T-helper 2 cell (primary cell): ENCODE data around the gene TMA7B.

ENCODE experiments used
- DNase-seq, 5 experiments: peaks; one replicate each; pipeline versions ENCODE4 v3.0.0 to v3.0.0-alpha.2; 2012 to 2022

TMA7B gene

GRCh38 chr22:39954584-39955055, 5.6 kb upstream of the TMA7B start:
- DNase-seq: peak in 1 of 5 experiments; percentile 85

GRCh38 chr22:39955675-39956074, 4.5 kb upstream of the TMA7B start:
- DNase-seq: no peak

- DNase-seq: peak in 1 of 5 experiments; percentile 54
These were observed 3.1 kb upstream of the TMA7B start for GRCh38 chr22:39956932-39957664.

GRCh38 chr22:39958009-39958711, 2.0 kb upstream of the TMA7B start:
- no peak for DNase-seq

GRCh38 chr22:39958949-39959639, 1.1 kb upstream of the TMA7B start:
- DNase-seq: no peak

- DNase-seq: peak in 4 of 5 experiments; percentile 20 to 97 (median 62)
These were observed 872 bp downstream of the TMA7B start for GRCh38 chr22:39960791-39961746.

GRCh38 chr22:39962071-39962470, 1.9 kb downstream of the TMA7B start:
- DNase-seq: no peak

GRCh38 chr22:39965748-39966147, 5.6 kb downstream of the TMA7B start:
- DNase-seq: no peak

- DNase-seq: no peak
These were observed 6.3 kb downstream of the TMA7B start for GRCh38 chr22:39966470-39966869.

- DNase-seq: no peak
These were observed 7.1 kb downstream of the TMA7B start for GRCh38 chr22:39967103-39967829.

- no peak for DNase-seq
These were observed 8.1 kb downstream of the TMA7B start for GRCh38 chr22:39967996-39968972.

GRCh38 chr22:39970742-39971141, 10.5 kb downstream of the TMA7B start:
- no peak for DNase-seq

- DNase-seq: no peak
These were observed 12.4 kb downstream of the TMA7B start for GRCh38 chr22:39972641-39973040.

GRCh38 chr22:39973656-39974055, 13.5 kb downstream of the TMA7B start:
- no peak for DNase-seq

GRCh38 chr22:39974065-39974464, 13.9 kb downstream of the TMA7B start:
- DNase-seq: no peak

GRCh38 chr22:39979048-39979447, 18.9 kb downstream of the TMA7B start:
- no peak for DNase-seq

GRCh38 chr22:39979458-39979857, 19.3 kb downstream of the TMA7B start:
- DNase-seq: no peak

- DNase-seq: no peak
These were observed 20.4 kb downstream of the TMA7B start for GRCh38 chr22:39980596-39980995.

- DNase-seq: no peak
These were observed 23.1 kb downstream of the TMA7B start for GRCh38 chr22:39983346-39983745.

GRCh38 chr22:39984006-39984405, 23.8 kb downstream of the TMA7B start:
- DNase-seq: no peak
